ENCODE data around the gene B3GAT1.
"Not testable (repeated sequence)": the region's sequence is repeated elsewhere in the genome, so short reads cannot be mapped to it uniquely, and the experiment has no call there.

The B3GAT1 gene

GRCh38 chr11:134350381-134350780 is 61.7 kb downstream of the B3GAT1 start:
- DNase-seq, result no peak

- no peak for DNase-seq
Observed at GRCh38 chr11:134349802-134350355, 62.2 kb downstream of the B3GAT1 start.

- DNase-seq, result no peak
Observed at GRCh38 chr11:134349109-134349801, 62.8 kb downstream of the B3GAT1 start.

GRCh38 chr11:134347441-134347840 is 64.6 kb downstream of the B3GAT1 start:
- no peak for DNase-seq

- DNase-seq, result no peak
Observed at GRCh38 chr11:134346976-134347350, 65.1 kb downstream of the B3GAT1 start.

- no peak for DNase-seq
Observed at GRCh38 chr11:134346101-134346975, 65.7 kb downstream of the B3GAT1 start.

GRCh38 chr11:134345237-134345550 is 66.8 kb downstream of the B3GAT1 start:
- DNase-seq, result no peak

- not testable (repeated sequence) for DNase-seq
Observed at GRCh38 chr11:134344497-134345236, 67.4 kb downstream of the B3GAT1 start.

GRCh38 chr11:134343646-134344045 is 68.4 kb downstream of the B3GAT1 start:
- no peak for DNase-seq

- DNase-seq, result no peak
Observed at GRCh38 chr11:134342572-134343340, 69.3 kb downstream of the B3GAT1 start.

GRCh38 chr11:134341805-134342571 is 70.1 kb downstream of the B3GAT1 start:
- no peak for DNase-seq

- no peak for DNase-seq
Observed at GRCh38 chr11:134340354-134340964, 71.6 kb downstream of the B3GAT1 start.

GRCh38 chr11:134339756-134340155 is 72.3 kb downstream of the B3GAT1 start:
- no peak for DNase-seq

GRCh38 chr11:134338654-134339053 is 73.4 kb downstream of the B3GAT1 start:
- DNase-seq, result no peak

- no peak for DNase-seq
Observed at GRCh38 chr11:134338068-134338467, 74.0 kb downstream of the B3GAT1 start.

- DNase-seq, result no peak
Observed at GRCh38 chr11:134337051-134337450, 75.0 kb downstream of the B3GAT1 start.

- DNase-seq, result no peak
Observed at GRCh38 chr11:134334796-134335571, 77.1 kb downstream of the B3GAT1 start.

GRCh38 chr11:134333946-134334345 is 78.1 kb downstream of the B3GAT1 start:
- DNase-seq, result no peak

- DNase-seq, result no peak
Observed at GRCh38 chr11:134333312-134333711, 78.7 kb downstream of the B3GAT1 start.

GRCh38 chr11:134332782-134333181 is 79.3 kb downstream of the B3GAT1 start:
- no peak for DNase-seq

Measured in NCI-H748 treated with DMSO at 0.1 percent for 48 hours (cell line).